GM12878 (cell line): ENCODE data around the gene ORC1. TPM values are rescaled to one million over a fixed set of nuclear protein-coding genes. Genes with fewer than 3 reads are reported as not detected.
A peak's percentile ranks its signal among the peaks of the same experiment; 100 is the strongest.

ENCODE experiments used
- CUX1 ChIP-seq: IDR thresholded peaks from 2 replicates; pipeline ENCODE4 v1.6.1; 2012; ENCODE audit warnings: improper control_type of control experiment, low read depth, low read length; ENCODE audit not compliant: insufficient replicate concordance
- E2F4 ChIP-seq: IDR thresholded peaks from 2 replicates; pipeline ENCODE4 v1.6.1; 2012; ENCODE audit warnings: low read depth, low read length, improper control_type of control experiment
- E4F1 ChIP-seq: fragments of 450-650 bp; IDR thresholded peaks from 2 replicates; pipeline ENCODE4 v1.6.1; 2018; ENCODE audit warnings: borderline replicate concordance, mild to moderate bottlenecking; ENCODE audit not compliant: partially characterized antibody
- IRF4 ChIP-seq: IDR thresholded peaks from 2 replicates; pipeline ENCODE4 v1.6.1; 2011; ENCODE audit warnings: low read depth, low read length
- MAX ChIP-seq: IDR thresholded peaks from 2 replicates; pipeline ENCODE4 v1.6.1; 2012; ENCODE audit warnings: low read depth, low read length, improper control_type of control experiment
- NBN ChIP-seq: fragments of 450-650 bp; IDR thresholded peaks from 2 replicates; pipeline ENCODE4 v1.6.1; 2016
- NFIC ChIP-seq: IDR thresholded peaks from 2 replicates; pipeline ENCODE4 v1.6.1; 2012; ENCODE audit warnings: low read depth, mild to moderate bottlenecking, inconsistent platforms, low read length, moderate library complexity
- NFYA ChIP-seq: IDR thresholded peaks from 2 replicates; pipeline ENCODE4 v1.6.1; 2011; ENCODE audit warnings: low read depth, mild to moderate bottlenecking, low read length, improper control_type of control experiment, borderline replicate concordance
- POLR2A ChIP-seq: IDR thresholded peaks from 2 replicates; pipeline ENCODE4 v1.6.1; 2011; ENCODE audit warnings: low read depth, mild to moderate bottlenecking, low read length
- POLR2AphosphoS2 ChIP-seq: IDR thresholded peaks from 2 replicates; pipeline ENCODE4 v1.6.1; 2011; ENCODE audit warnings: low read depth, mild to moderate bottlenecking, low read length, improper control_type of control experiment, moderate library complexity
- RB1 ChIP-seq: fragments of 450-650 bp; formaldehyde crosslinking; IDR thresholded peaks from 2 replicates; pipeline ENCODE4 v1.6.1; 2017; ENCODE audit warnings: mild to moderate bottlenecking, borderline replicate concordance
- TAF1 ChIP-seq: IDR thresholded peaks from 2 replicates; pipeline ENCODE4 v1.6.1; 2011; ENCODE audit warnings: mild to moderate bottlenecking, low read depth, low read length, borderline replicate concordance
- TBL1XR1 ChIP-seq: IDR thresholded peaks from 2 replicates; pipeline ENCODE4 v1.6.1; 2012; ENCODE audit warnings: low read depth, low read length, improper control_type of control experiment
- USF2 ChIP-seq: IDR thresholded peaks from 2 replicates; pipeline ENCODE4 v1.6.1; 2011; ENCODE audit warnings: low read depth, low read length, improper control_type of control experiment, borderline replicate concordance
- polyA plus RNA-seq, 11 experiments: library from polyadenylated mRNA; depleted of rRNA in 4 of 11; unstranded in 6 of 11; stranded (reverse) in 5 of 11; fragments of >200 nt; fragmentation: Nextera tagmentation in 4 of 11; fragmentation: Illumina TruSeq in 1 of 11; extraction: Ambion mirVana in 4 of 11; extraction: Trizol in 1 of 11; gene quantifications; 1 replicate in 1 of 11; 2 replicates in 10 of 11; pipeline versions ENCODE4 v1.2.1 to v1.2.3, GENCODE V29; 2011 to 2016; ENCODE audit warnings: inconsistent platforms in 2 of 11, missing spikeins in 2 of 11, low read depth in 1 of 11
- total RNA-seq, 4 experiments: library from RNA; depleted of rRNA in 3 of 4; stranded (reverse); fragments of >200 nt in 3 of 4; fragmentation: Illumina TruSeq in 1 of 4; extraction: Trizol in 1 of 4; gene quantifications; 2 replicates each; pipeline versions ENCODE4 v1.2.1 to v1.2.3, GENCODE V29; 2013 to 2021

ORC1 gene
- total and polyA plus RNA-seq, 10 of the 15 experiments (the other 5 are each of a cell fraction or from before 2014, with no cell fraction given): 7.7 to 34.6 (median 28.7) TPM

- TF ChIP-seq E2F4 (peak; percentile 85), USF2 (no peak), TBL1XR1 (no peak; the same call in 1 of the 2 replicates), RB1 (peak; percentile 89; the same call in 1 of the 2 replicates), IRF4 (peak; percentile 33; the same call in 1 of the 2 replicates), POLR2A (peak; percentile 88), NFIC (no peak), CUX1 (no peak), E4F1 (peak; percentile 21), NFYA (no peak), TAF1 (peak; percentile 81), NBN (peak; percentile 92), POLR2AphosphoS2 (peak; percentile 87; the same call in 1 of the 2 replicates), MAX (0 out of 2 replicates have a peak, but pooled peaks have one; percentile 33)
These were observed at the start of gene ORC1, which contains the start of gene PRPF38A (continued) for GRCh38 chr1:52404116-52404974.
